Keratinocyte (primary cell): ENCODE data around the gene TC2N. TPM values are rescaled to one million over a fixed set of nuclear protein-coding genes. Genes with fewer than 3 reads are reported as not detected.

ENCODE experiments used
- DNase-seq: peaks from one replicate; pipeline ENCODE4 v3.0.0-alpha.2; 2011; ENCODE audit warnings: low read depth, missing footprints, low spot score
- FAIRE-seq: peaks from 2 replicates; lab custom pipeline; 2011; peaks lifted over from hg19 to GRCh38; lab: Jason Lieb, UNC
- H2AFZ ChIP-seq: 2 replicates; pipeline ENCODE4 v1.6.0; 2012; ENCODE audit warnings: low read length, control low read depth, inconsistent platforms; ENCODE audit not compliant: control insufficient read depth
- H3K27ac ChIP-seq: 2 replicates; pipeline ENCODE4 v1.5.1; 2011; ENCODE audit warnings: low read length; ENCODE audit not compliant: control insufficient read depth, insufficient read depth
- H3K27me3 ChIP-seq: 3 replicates; pipeline ENCODE4 v1.6.0; 2011; ENCODE audit warnings: low read length; ENCODE audit not compliant: control insufficient read depth, insufficient read depth; ENCODE audit errors: extremely low read depth
- H3K36me3 ChIP-seq, 2 experiments: 2 replicates in 1 of 2; 3 replicates in 1 of 2; pipeline ENCODE4 v1.5.1; 2011; ENCODE audit warnings: low read length in 2 of 2, mild to moderate bottlenecking in 1 of 2; ENCODE audit not compliant: control insufficient read depth in 2 of 2, insufficient read depth in 2 of 2; ENCODE audit errors: extremely low read depth in 1 of 2
- H3K4me1 ChIP-seq: 3 replicates; pipeline ENCODE4 v1.5.1; 2011; ENCODE audit warnings: low read length; ENCODE audit not compliant: control insufficient read depth, insufficient read depth; ENCODE audit errors: extremely low read depth
- H3K4me2 ChIP-seq: 3 replicates; pipeline ENCODE4 v1.6.0; 2011; ENCODE audit warnings: low read depth, low read length; ENCODE audit not compliant: control insufficient read depth, insufficient read depth; ENCODE audit errors: extremely low read depth
- H3K4me3 ChIP-seq, 3 experiments: fragments of 200-600 bp in 1 of 3; sonication (generic) in 1 of 3; 2 replicates in 2 of 3; 3 replicates in 1 of 3; pipeline ENCODE4 v1.5.1; 2011 to 2016; ENCODE audit warnings: low read length in 3 of 3, mild to moderate bottlenecking in 3 of 3, control low read depth in 2 of 3, inconsistent platforms in 1 of 3, low read depth in 1 of 3, mixed read lengths in 1 of 3, mixed run types in 1 of 3, moderate library complexity in 1 of 3; ENCODE audit not compliant: control insufficient read depth in 2 of 3, insufficient read depth in 2 of 3; ENCODE audit errors: extremely low read depth in 1 of 3
- H3K79me2 ChIP-seq: 2 replicates; pipeline ENCODE4 v1.6.0; 2012; ENCODE audit warnings: low read length; ENCODE audit not compliant: control insufficient read depth, insufficient read depth
- H3K9ac ChIP-seq: 3 replicates; pipeline ENCODE4 v1.6.0; 2011; ENCODE audit warnings: low read length; ENCODE audit not compliant: control insufficient read depth, insufficient read depth; ENCODE audit errors: extremely low read depth
- H3K9me1 ChIP-seq: 3 replicates; pipeline ENCODE4 v1.6.0; 2011; ENCODE audit warnings: low read length; ENCODE audit not compliant: control insufficient read depth, insufficient read depth; ENCODE audit errors: extremely low read depth
- H3K9me3 ChIP-seq: 2 replicates; pipeline ENCODE4 v1.5.1; 2012; ENCODE audit warnings: low read depth, low read length; ENCODE audit not compliant: control insufficient read depth
- H4K20me1 ChIP-seq: 3 replicates; pipeline ENCODE4 v1.6.0; 2011; ENCODE audit warnings: low read length; ENCODE audit not compliant: control insufficient read depth, insufficient read depth; ENCODE audit errors: extremely low read depth
- EZH2 ChIP-seq: IDR thresholded peaks from one replicate; pipeline ENCODE4 v1.6.1; 2012; ENCODE audit warnings: inconsistent platforms, mild to moderate bottlenecking, low read length, moderate library complexity
- dilution Hi-C: fragments of 300-500 bp; cut with MboI; formaldehyde crosslinking; loops from one replicate; pipeline ENCODE4 v1.7.0; 2020; ENCODE audit warnings: low sequenced_read_pairs; ENCODE audit not compliant: extremely low pct_ligation_motif_present
- polyA plus RNA-seq, 5 experiments: library from polyadenylated mRNA; depleted of rRNA in 3 of 5; stranded (reverse) in 3 of 5; stranded (forward) in 1 of 5; unstranded in 1 of 5; fragments of >200 nt; gene quantifications; 1 replicate in 1 of 5; 2 replicates in 3 of 5; 3 replicates in 1 of 5; pipeline versions ENCODE4 v1.2.1 to v1.2.3, GENCODE V29; 2011 to 2012; ENCODE audit warnings: missing spikeins in 2 of 5, low read depth in 1 of 5, low replicate concordance in 1 of 5
- TF ChIP-seq, protein P1 (sequence below), 3 experiments: IDR thresholded peaks in 1 of 3; conservative IDR thresholded peaks in 1 of 3; optimal IDR thresholded peaks in 1 of 3; 2 replicates in 2 of 3; 3 replicates in 1 of 3; pipeline versions ENCODE3 to v1.5.1; 2011; ENCODE audit warnings: low read length in 3 of 3, mild to moderate bottlenecking in 3 of 3, moderate library complexity in 2 of 3, control low read depth in 1 of 3, inconsistent platforms in 1 of 3; ENCODE audit not compliant: insufficient read depth in 2 of 3; ENCODE audit errors: extremely low read depth in 1 of 3

The TC2N gene
- polyA plus RNA-seq, 1 donor (not counting 4 experiments of a cell fraction or from before 2014, with no cell fraction given): 22.6 TPM

DNA sequence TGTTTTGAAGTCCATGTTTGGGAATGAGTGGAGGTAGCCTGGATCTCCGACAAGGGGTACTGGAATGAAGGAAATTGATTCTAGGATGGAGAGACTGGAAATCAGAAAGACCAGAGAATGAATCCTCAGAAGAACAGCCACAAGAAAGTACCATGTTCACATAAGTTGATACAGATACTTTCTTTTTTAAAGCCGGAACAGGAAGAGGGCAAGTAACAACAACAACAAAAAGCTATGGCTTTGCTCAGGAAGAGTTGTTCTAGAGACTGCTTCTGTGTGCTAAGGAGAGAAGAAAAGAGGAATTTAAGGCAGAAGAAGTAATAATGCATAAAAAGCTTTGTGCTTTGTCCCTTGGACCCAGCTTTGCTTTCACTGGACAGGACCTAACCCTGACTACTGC, 6.2 kb downstream of the TC2N start:
- Histone ChIP-seq H3K27me3 (peaks cover 3% of the 10 kb centered on the region), H3K79me2 (no peaks in the 10 kb centered on the region), H3K9ac (no peak overlapping the region), H3K36me3 (no peaks in the 10 kb centered on the region), H3K4me2 (no peak overlapping the region), H2AFZ (no peak overlapping the region), H3K4me3 (no peak overlapping the region), H3K27ac (no peak overlapping the region), H3K9me1 (no peaks in the 10 kb centered on the region), H3K4me1 (no peaks in the 10 kb centered on the region), H3K9me3 (no peaks in the 10 kb centered on the region), H4K20me1 (no peaks in the 10 kb centered on the region)
- FAIRE-seq (no peak), DNase-seq (no peak)
- TF ChIP-seq, protein P1, sequence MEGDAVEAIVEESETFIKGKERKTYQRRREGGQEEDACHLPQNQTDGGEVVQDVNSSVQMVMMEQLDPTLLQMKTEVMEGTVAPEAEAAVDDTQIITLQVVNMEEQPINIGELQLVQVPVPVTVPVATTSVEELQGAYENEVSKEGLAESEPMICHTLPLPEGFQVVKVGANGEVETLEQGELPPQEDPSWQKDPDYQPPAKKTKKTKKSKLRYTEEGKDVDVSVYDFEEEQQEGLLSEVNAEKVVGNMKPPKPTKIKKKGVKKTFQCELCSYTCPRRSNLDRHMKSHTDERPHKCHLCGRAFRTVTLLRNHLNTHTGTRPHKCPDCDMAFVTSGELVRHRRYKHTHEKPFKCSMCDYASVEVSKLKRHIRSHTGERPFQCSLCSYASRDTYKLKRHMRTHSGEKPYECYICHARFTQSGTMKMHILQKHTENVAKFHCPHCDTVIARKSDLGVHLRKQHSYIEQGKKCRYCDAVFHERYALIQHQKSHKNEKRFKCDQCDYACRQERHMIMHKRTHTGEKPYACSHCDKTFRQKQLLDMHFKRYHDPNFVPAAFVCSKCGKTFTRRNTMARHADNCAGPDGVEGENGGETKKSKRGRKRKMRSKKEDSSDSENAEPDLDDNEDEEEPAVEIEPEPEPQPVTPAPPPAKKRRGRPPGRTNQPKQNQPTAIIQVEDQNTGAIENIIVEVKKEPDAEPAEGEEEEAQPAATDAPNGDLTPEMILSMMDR (optimal IDR thresholded peaks at IDR 0.05 in 1 of 3, IDR thresholded peaks at IDR 0.05 in 1 of 3, conservative IDR thresholded peaks at IDR 0.05 in 1 of 3; ENCODE audit: extremely low read depth in 1 of 3, insufficient read depth in 2 of 3, low read length in 3 of 3): no peak
- TF ChIP-seq EZH2: no peak
- dilution Hi-C loops: no loop called here

DNA sequence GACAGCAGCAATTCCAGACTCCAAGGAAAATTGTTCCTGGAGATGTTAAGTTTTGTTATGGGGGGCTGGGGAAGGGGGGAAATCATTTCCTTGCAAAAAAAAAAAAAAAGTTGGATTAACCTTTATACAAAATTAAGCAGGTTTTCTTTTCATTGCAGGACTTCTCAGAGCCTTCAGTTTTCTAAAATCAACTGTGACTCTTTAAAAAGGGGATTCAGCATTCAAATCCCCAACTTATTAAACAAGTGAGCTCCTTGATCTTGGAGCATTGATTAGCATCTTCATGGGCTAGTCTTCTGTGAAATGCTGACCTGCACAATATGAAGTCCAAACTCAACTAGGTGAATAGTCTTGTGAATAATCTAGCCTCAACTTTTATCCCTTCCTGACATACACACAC, 7.1 kb downstream of the TC2N start:
- TF ChIP-seq, protein P1 (optimal IDR thresholded peaks at IDR 0.05 in 1 of 3, IDR thresholded peaks at IDR 0.05 in 1 of 3, conservative IDR thresholded peaks at IDR 0.05 in 1 of 3; ENCODE audit: extremely low read depth in 1 of 3, insufficient read depth in 2 of 3, low read length in 3 of 3): no peak
- TF ChIP-seq EZH2: no peak
- H3K4me1 ChIP-seq: no peaks in the 10 kb centered on the region
- H3K27ac ChIP-seq: no peak overlapping the region
- FAIRE-seq: no peak
- no peak overlapping the region for H3K4me3 ChIP-seq
- dilution Hi-C loops: no loop called here
- no peaks in the 10 kb centered on the region for H4K20me1 ChIP-seq
- no peaks in the 10 kb centered on the region for H3K36me3 ChIP-seq
- no peaks in the 10 kb centered on the region for H3K79me2 ChIP-seq
- DNase-seq: no peak
- H2AFZ ChIP-seq: no peak overlapping the region
- no peaks in the 10 kb centered on the region for H3K9me3 ChIP-seq
- no peaks in the 10 kb centered on the region for H3K9me1 ChIP-seq
- H3K27me3 ChIP-seq: peaks cover 3% of the 10 kb centered on the region
- H3K4me2 ChIP-seq: no peak overlapping the region
- no peak overlapping the region for H3K9ac ChIP-seq
